Neural progenitor cell (in vitro differentiated cells): ENCODE data around the gene RBP7. TPM values are rescaled to one million over a fixed set of nuclear protein-coding genes. Genes with fewer than 3 reads are reported as not detected.

Experiments used
- DNase-seq: peaks from one replicate; pipeline ENCODE4 v3.0.0-alpha.2; 2016; ENCODE audit warnings: low spot score
- H2AFZ ChIP-seq: fragments of 200-600 bp; sonication (generic); replicated peaks from 2 replicates; pipeline ENCODE4 v1.6.1; 2016; ENCODE audit warnings: antibody characterized with exemption
- H3F3A ChIP-seq: fragments of 200-600 bp; sonication (generic); 2 replicates; pipeline ENCODE4 v1.6.1; 2016; ENCODE audit warnings: antibody characterized with exemption, low read depth
- H3K27ac ChIP-seq: fragments of 200-600 bp; sonication (generic); 2 replicates; pipeline ENCODE4 v1.5.1; 2016; ENCODE audit warnings: mild to moderate bottlenecking
- H3K27me3 ChIP-seq: fragments of 200-600 bp; sonication (generic); 2 replicates; pipeline ENCODE4 v1.6.1; 2016; ENCODE audit warnings: mild to moderate bottlenecking, moderate library complexity
- H3K36me3 ChIP-seq: fragments of 200-600 bp; sonication (generic); 2 replicates; pipeline ENCODE4 v1.5.1; 2016
- H3K4me1 ChIP-seq: fragments of 200-600 bp; sonication (generic); 2 replicates; pipeline ENCODE4 v1.6.1; 2016; ENCODE audit warnings: mixed run types
- H3K4me2 ChIP-seq: fragments of 200-600 bp; sonication (generic); 2 replicates; pipeline ENCODE4 v1.6.1; 2016
- H3K4me3 ChIP-seq: fragments of 200-600 bp; sonication (generic); 2 replicates; pipeline ENCODE4 v1.5.1; 2016
- H3K79me2 ChIP-seq: fragments of 200-600 bp; sonication (generic); 2 replicates; pipeline ENCODE4 v1.6.1; 2016; ENCODE audit warnings: low read depth
- H3K9ac ChIP-seq: fragments of 200-600 bp; sonication (generic); 2 replicates; pipeline ENCODE4 v1.6.1; 2016
- H3K9me3 ChIP-seq: fragments of 200-600 bp; sonication (generic); 2 replicates; pipeline ENCODE4 v1.5.1; 2016; ENCODE audit warnings: low read depth
- H4K20me1 ChIP-seq: fragments of 200-600 bp; sonication (generic); 2 replicates; pipeline ENCODE4 v1.6.1; 2016; ENCODE audit warnings: low read depth
- H3K27ac Mint-ChIP-seq: 3 replicates; pipeline ENCODE4 v1.8.0; 2021; ENCODE audit warnings: mixed read lengths
- H3K27me3 Mint-ChIP-seq: 2 replicates; pipeline ENCODE4 v1.8.0; 2022; ENCODE audit warnings: low read depth, mild to moderate bottlenecking, inconsistent platforms, moderate library complexity, mixed read lengths; ENCODE audit not compliant: insufficient read depth
- H3K36me3 Mint-ChIP-seq: 3 replicates; pipeline ENCODE4 v1.8.0; 2021; ENCODE audit warnings: mixed read lengths
- H3K4me1 Mint-ChIP-seq: 3 replicates; pipeline ENCODE4 v1.8.0; 2021; ENCODE audit warnings: mixed read lengths
- H3K4me3 Mint-ChIP-seq: 3 replicates; pipeline ENCODE4 v1.8.0; 2021; ENCODE audit warnings: mild to moderate bottlenecking, moderate library complexity, mixed read lengths
- H3K9me3 Mint-ChIP-seq: 3 replicates; pipeline ENCODE4 v1.8.0; 2020; ENCODE audit warnings: mixed read lengths
- EZH2 ChIP-seq: fragments of 200-600 bp; sonication (generic); IDR thresholded peaks from 2 replicates; pipeline ENCODE4 v1.6.1; 2017; ENCODE audit warnings: antibody characterized with exemption, mild to moderate bottlenecking, moderate library complexity
- EZH2phosphoT487 ChIP-seq: fragments of 200-600 bp; sonication (generic); IDR thresholded peaks from 2 replicates; pipeline ENCODE4 v1.6.1; 2017; ENCODE audit warnings: antibody characterized with exemption
- total RNA-seq: library from RNA; depleted of rRNA; stranded (reverse); fragments of >200 nt; gene quantifications from 2 replicates; pipeline ENCODE4 v1.2.3, GENCODE V29; 2015; ENCODE audit warnings: low replicate concordance
- TF ChIP-seq, protein P1 (sequence below): fragments of 200-600 bp; sonication (generic); IDR thresholded peaks from 2 replicates; pipeline ENCODE4 v1.5.1; 2017; ENCODE audit warnings: antibody characterized with exemption, mild to moderate bottlenecking

Gene RBP7
- total RNA-seq, 1 donor from 2014 or later: not detected

DNA sequence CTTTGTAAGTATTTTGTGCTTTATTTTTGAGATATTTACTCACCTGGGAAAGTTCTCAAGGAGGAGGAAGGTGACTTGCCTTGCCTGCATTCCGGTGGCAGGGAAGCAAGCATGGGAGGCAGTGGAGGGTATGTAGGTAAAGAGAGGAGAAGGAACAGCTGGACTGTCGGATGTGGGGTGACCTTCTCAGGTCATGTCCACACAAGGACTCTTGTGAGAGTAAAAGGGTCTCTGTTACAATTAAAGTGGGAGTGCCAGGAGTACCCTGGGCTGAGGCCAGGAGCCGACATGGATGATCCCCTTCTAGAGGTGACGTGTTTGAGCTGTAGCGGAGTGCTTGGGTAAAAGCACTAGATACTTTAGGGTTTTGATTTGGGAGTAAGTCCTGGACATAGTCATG is 60.8 kb downstream of the RBP7 start:
- Histone ChIP-seq H3K79me2 (peaks cover 97% of the 10 kb centered on the region), H3K4me1 (peaks cover 11% of the 10 kb centered on the region), H3K27me3 (no peaks in the 10 kb centered on the region), H3K4me3 (no peak overlapping the region), H3K9me3 (no peaks in the 10 kb centered on the region), H3K9ac (no peak overlapping the region), H2AFZ (no peak overlapping the region), H3K4me2 (no peak overlapping the region), H4K20me1 (peaks cover 43% of the 10 kb centered on the region), H3K36me3 (no peaks in the 10 kb centered on the region), H3K27ac (no peak overlapping the region), H3F3A (peaks cover 3% of the 10 kb centered on the region)
- Mint-ChIP-seq H3K36me3 (peaks cover 15% of the 10 kb centered on the region), H3K4me1 (peaks cover 14% of the 10 kb centered on the region), H3K4me3 (no peak overlapping the region), H3K9me3 (no peaks in the 10 kb centered on the region), H3K27ac (no peak overlapping the region), H3K27me3 (no peaks in the 10 kb centered on the region)
- TF ChIP-seq EZH2 (no peak), EZH2phosphoT487 (no peak)
- TF ChIP-seq, protein P1, sequence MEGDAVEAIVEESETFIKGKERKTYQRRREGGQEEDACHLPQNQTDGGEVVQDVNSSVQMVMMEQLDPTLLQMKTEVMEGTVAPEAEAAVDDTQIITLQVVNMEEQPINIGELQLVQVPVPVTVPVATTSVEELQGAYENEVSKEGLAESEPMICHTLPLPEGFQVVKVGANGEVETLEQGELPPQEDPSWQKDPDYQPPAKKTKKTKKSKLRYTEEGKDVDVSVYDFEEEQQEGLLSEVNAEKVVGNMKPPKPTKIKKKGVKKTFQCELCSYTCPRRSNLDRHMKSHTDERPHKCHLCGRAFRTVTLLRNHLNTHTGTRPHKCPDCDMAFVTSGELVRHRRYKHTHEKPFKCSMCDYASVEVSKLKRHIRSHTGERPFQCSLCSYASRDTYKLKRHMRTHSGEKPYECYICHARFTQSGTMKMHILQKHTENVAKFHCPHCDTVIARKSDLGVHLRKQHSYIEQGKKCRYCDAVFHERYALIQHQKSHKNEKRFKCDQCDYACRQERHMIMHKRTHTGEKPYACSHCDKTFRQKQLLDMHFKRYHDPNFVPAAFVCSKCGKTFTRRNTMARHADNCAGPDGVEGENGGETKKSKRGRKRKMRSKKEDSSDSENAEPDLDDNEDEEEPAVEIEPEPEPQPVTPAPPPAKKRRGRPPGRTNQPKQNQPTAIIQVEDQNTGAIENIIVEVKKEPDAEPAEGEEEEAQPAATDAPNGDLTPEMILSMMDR: no peak
- DNase-seq: no peak

GRCh38 chr1:10059342-10059718 is 62.3 kb downstream of the RBP7 start:
- Histone ChIP-seq H3K4me2 (peak overlapping the region; percentile 43), H3K9ac (no peak overlapping the region), H3K4me1 (peaks cover 11% of the 10 kb centered on the region), H3K4me3 (no peak overlapping the region), H3K27me3 (no peaks in the 10 kb centered on the region), H3K36me3 (no peaks in the 10 kb centered on the region), H3K9me3 (no peaks in the 10 kb centered on the region), H2AFZ (no peak overlapping the region), H4K20me1 (peaks cover 54% of the 10 kb centered on the region), H3K79me2 (peaks cover 98% of the 10 kb centered on the region), H3F3A (peaks cover 3% of the 10 kb centered on the region), H3K27ac (peak overlapping the region; percentile 66)
- H3K27me3 Mint-ChIP-seq: no peaks in the 10 kb centered on the region
- no peak overlapping the region for H3K4me3 Mint-ChIP-seq
- H3K4me1 Mint-ChIP-seq: peaks cover 18% of the 10 kb centered on the region
- no peak for TF ChIP-seq EZH2
- TF ChIP-seq, protein P1: no peak
- no peak for TF ChIP-seq EZH2phosphoT487
- peaks cover 8% of the 10 kb centered on the region for H3K36me3 Mint-ChIP-seq
- H3K27ac Mint-ChIP-seq: no peak overlapping the region
- H3K9me3 Mint-ChIP-seq: no peaks in the 10 kb centered on the region
- DNase-seq: peak; percentile 34

DNA sequence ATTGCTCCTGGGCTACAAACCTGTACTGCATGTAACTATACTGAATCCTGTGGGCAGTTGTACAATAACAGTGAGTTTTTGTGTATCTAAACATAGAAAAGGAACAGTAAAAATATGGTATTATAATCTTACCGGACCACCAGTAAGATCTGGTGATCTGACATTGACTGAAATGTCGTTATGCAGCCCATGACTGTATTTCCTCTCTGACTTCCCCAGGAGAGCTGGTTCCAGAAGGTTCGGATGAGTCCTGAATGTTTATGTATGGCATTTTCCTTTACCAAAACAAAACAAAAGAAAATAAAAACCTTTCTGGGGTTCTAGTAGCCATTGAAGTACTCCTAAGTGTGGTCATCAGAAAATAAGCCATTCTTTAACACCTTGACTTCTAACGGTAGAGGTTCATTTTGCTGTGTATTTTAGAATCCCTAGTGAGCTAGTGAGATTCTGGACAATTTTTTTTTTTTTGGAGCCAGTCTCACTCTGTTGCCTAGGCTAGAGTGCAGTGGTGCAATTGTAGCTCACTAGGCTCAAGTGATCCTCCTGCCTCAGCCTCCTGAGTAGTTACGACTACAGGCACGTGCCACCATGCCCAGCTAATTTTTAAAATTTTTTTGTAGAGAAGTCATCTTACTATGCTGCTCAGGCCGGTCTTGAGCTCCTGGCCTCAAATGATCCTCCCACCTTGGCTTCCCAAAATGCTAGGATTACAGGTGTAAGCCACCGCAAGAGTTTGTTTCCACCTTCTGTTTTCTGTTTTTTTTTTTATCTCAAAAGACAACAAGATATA is 63.5 kb downstream of the RBP7 start:
- peaks cover 21% of the 10 kb centered on the region for H3K4me1 Mint-ChIP-seq
- Histone ChIP-seq H3K4me2 (no peak overlapping the region), H4K20me1 (peaks cover 57% of the 10 kb centered on the region), H2AFZ (no peak overlapping the region), H3K27ac (no peak overlapping the region), H3K4me3 (no peak overlapping the region), H3K27me3 (no peaks in the 10 kb centered on the region), H3K79me2 (peaks cover 97% of the 10 kb centered on the region), H3K4me1 (peaks cover 14% of the 10 kb centered on the region), H3F3A (peaks cover 3% of the 10 kb centered on the region), H3K9me3 (no peaks in the 10 kb centered on the region), H3K36me3 (no peaks in the 10 kb centered on the region), H3K9ac (no peak overlapping the region)
- no peak for DNase-seq
- TF ChIP-seq EZH2: no peak
- TF ChIP-seq, protein P1: no peak
- no peak for TF ChIP-seq EZH2phosphoT487
- H3K27ac Mint-ChIP-seq: no peak overlapping the region
- H3K9me3 Mint-ChIP-seq: no peaks in the 10 kb centered on the region
- no peaks in the 10 kb centered on the region for H3K27me3 Mint-ChIP-seq
- no peak overlapping the region for H3K4me3 Mint-ChIP-seq
- H3K36me3 Mint-ChIP-seq: peaks cover 6% of the 10 kb centered on the region
